Adrenal gland (tissue), 12 donors: ENCODE data around the gene SMIM33. TPM values are rescaled to one million over a fixed set of nuclear protein-coding genes. Genes with fewer than 3 reads are reported as not detected.
"Not testable (repeated sequence)": the region's sequence is repeated elsewhere in the genome, so short reads cannot be mapped to it uniquely, and the experiment has no call there.

Experiments
- DNase-seq, 7 donors: peaks; one replicate each; pipeline ENCODE4 v3.0.0-alpha.2; 2019 to 2020
- H3K27ac ChIP-seq, 5 donors: fragments of 200-600 bp; sonication (generic) in 4 of 5; 1 replicate in 3 of 5; 2 replicates in 2 of 5; pipeline versions ENCODE4 v1.5.1 to v1.8.0; 2016 to 2020; ENCODE audit warnings: mild to moderate bottlenecking in 1 of 5
- H3K27me3 ChIP-seq: fragments of 200-600 bp; 2 replicates; pipeline ENCODE4 v1.8.0; 2021
- H3K36me3 ChIP-seq, 2 donors: fragments of 200-600 bp; replicated peaks in 1 of 2; 1 replicate in 1 of 2; 2 replicates in 1 of 2; pipeline versions ENCODE4 v1.5.1 to v1.8.0; 2018 to 2022
- H3K4me1 ChIP-seq, 2 donors: fragments of 200-600 bp; replicated peaks in 1 of 2; 1 replicate in 1 of 2; 2 replicates in 1 of 2; pipeline versions ENCODE4 v1.5.1 to v1.8.0; 2018 to 2021
- H3K4me3 ChIP-seq, 4 donors: fragments of 200-600 bp; sonication (generic) in 3 of 4; one replicate each; pipeline ENCODE4 v1.5.1; 2016 to 2018
- H3K9me3 ChIP-seq, 3 donors: fragments of 200-600 bp; sonication (generic) in 1 of 3; replicated peaks in 1 of 3; 1 replicate in 2 of 3; 2 replicates in 1 of 3; pipeline versions ENCODE4 v1.5.1 to v1.8.0; 2016 to 2021
- CTCF ChIP-seq, 6 experiments: fragments of 450-650 bp in 4 of 6; fragments of 200-600 bp in 2 of 6; sonication (generic) in 1 of 6; IDR thresholded peaks; 1 replicate in 5 of 6; 2 replicates in 1 of 6; pipeline versions ENCODE4 v1.5.1 to v1.8.0; 2016 to 2021; ENCODE audit warnings: antibody characterized with exemption in 6 of 6, mild to moderate bottlenecking in 2 of 6, moderate library complexity in 1 of 6
- POLR2A ChIP-seq, 2 donors: fragments of 450-650 bp; IDR thresholded peaks; one replicate each; pipeline ENCODE4 v1.6.1; 2017; ENCODE audit warnings: antibody characterized with exemption in 2 of 2, mild to moderate bottlenecking in 2 of 2, moderate library complexity in 1 of 2
- WGBS, 4 donors: extraction: QIAGEN DNeasy Blood & Tissue Kit in 2 of 4; methylation state at CpG; one replicate each; pipeline versions ENCODE4 v1.1.5 to v1.1.7; 2013 to 2017; 5-methylcytosine and 5-hydroxymethylcytosine counted together
- intact Hi-C, 2 donors: fragments of 100-400 bp; cut with DNase I; formaldehyde crosslinking; loops; one replicate each; pipeline versions ENCODE4 v1.14.1 to v1.15.0; 2022 to 2023
- polyA plus RNA-seq, 3 donors: library from polyadenylated mRNA; stranded (reverse); fragments of 200-250 nt in 2 of 3; fragments of 350-450 nt in 1 of 3; fragmentation: Illumina TruSeq in 1 of 3; extraction: RNeasy Lipid Tissue Mini Kit (QIAGEN cat#74804) in 1 of 3; gene quantifications; one replicate each; pipeline ENCODE4 v1.2.3, GENCODE V29; 2013 to 2014
- total RNA-seq, 9 donors: library from RNA; depleted of rRNA in 4 of 9; stranded (reverse); fragments of >200 nt in 4 of 9; fragments of 120-200 nt in 1 of 9; fragmentation: NEBNext Ultra II Directional in 1 of 9; extraction: Animal tissue kit (Norgen Biotek cat#: 25700) in 1 of 9; gene quantifications; one replicate each; pipeline versions ENCODE4 v1.1.0 to v1.2.4, GENCODE V29; 2013 to 2023
- donor health status: healthy with polysubstance abuse.
- donor health status: Bipolar disorder and iron deficiency.
- donor health status: DM: yes; HTN: yes; CAD: no.
- donor health status: DM: no; HTN: no; CAD: no.
- donor health status: DM: no; HTN: no; CAD: no.
- donor health status: DM: yes; HTN: yes; CAD: no.

SMIM33 gene
- total and polyA plus RNA-seq, 12 donors = not detected

DNA sequence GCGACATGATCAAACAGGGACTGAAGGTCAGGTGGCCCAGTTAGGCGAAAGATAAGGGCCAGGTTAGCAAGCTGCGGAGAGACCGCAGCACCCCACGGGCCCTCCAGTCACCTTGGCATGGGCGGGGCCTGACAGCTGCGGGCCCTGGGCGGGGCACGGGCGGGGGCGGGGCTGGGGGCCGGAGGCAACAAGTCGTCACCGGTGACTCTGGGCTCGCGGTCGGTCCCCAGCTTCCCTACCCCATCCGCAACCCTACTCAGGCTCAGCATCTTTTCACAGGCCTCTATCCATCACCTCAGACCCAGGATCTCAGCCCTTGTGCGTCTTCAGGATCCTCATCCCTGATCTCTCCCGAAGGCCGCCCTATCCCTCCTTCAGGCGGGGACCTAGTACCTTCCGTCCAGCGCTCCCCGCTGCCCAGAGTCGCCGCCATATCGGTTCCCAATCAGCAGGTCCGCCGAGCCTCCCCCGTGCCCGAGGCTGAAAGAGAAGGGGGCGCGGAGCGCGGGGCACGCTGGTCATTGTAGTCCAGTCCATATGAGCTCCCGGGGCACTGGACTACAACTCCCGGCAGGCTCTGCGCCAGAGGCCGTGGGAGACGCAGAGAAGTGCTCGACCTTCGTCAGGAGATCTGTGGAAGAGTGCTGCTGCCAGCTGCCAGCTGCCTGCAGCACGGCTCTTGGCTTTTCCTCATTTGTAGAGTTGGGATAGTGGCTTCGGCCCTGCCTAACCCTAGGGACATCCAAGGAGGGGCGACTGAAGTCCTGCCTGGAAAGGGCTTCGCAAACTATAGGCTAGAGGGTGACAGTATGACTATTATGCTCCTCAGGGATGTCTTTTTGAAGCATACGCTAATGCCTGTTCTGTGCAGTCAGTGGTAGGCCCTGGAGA is 31.5 kb upstream of the SMIM33 start, which contains the start of gene DNAJC18:
DNAJC18 (minus strand) TSS at position 513 of the 891 bp plus-strand sequence; CDS start at position 433, 80 bp downstream.
- intact Hi-C loops = no loop called here
- no peaks in the 10 kb centered on the region for H3K9me3 ChIP-seq
- H3K4me3 ChIP-seq = peak within 1 kb of the TSS; percentile 41 to 99 (median 74)
- H3K27ac ChIP-seq = peak within 1 kb of the TSS; percentile 71 to 96 (median 90)
- WGBS, 4 donors = 3 to 6% (median 5%) methylated on average over 29 to 49 of the region's 49 CpGs
- H3K4me1 ChIP-seq = peaks cover 0 to 21% of the 10 kb centered on the region in 2 donors
- TF ChIP-seq POLR2A (IDR thresholded peaks at IDR 0.05) (peak in 1 of 2 donors; percentile 76), CTCF (IDR thresholded peaks at IDR 0.05) (no peak)
- no peaks in the 10 kb centered on the region for H3K27me3 ChIP-seq
- H3K36me3 ChIP-seq = no peaks in the 10 kb centered on the region
- peak; percentile 93 to 97 (median 96) for DNase-seq

- WGBS, 4 donors = 94 to 97% (median 95%) methylated on average over 17 of the region's 17 CpGs
- H3K9me3 ChIP-seq, H3K36me3 ChIP-seq, H3K27me3 ChIP-seq, H3K4me3 ChIP-seq, H3K27ac ChIP-seq, intact Hi-C loops: not testable (repeated sequence)
- peaks cover 0 to 22% of the 10 kb centered on the region in 2 donors for H3K4me1 ChIP-seq
- peak in 1 of 7 donors; percentile 53 for DNase-seq
Observed at GRCh38 chr5:139440416-139440815, 30.4 kb upstream of the SMIM33 start.

GRCh38 chr5:139443831-139444453 is 26.9 kb upstream of the SMIM33 start:
- 51 to 64% (median 59%) methylated on average over 4 of the region's 4 CpGs for WGBS, 4 donors
- H3K9me3 ChIP-seq = no peaks in the 10 kb centered on the region
- peaks cover 0 to 16% of the 10 kb centered on the region in 2 donors for H3K4me1 ChIP-seq
- H3K36me3 ChIP-seq = no peaks in the 10 kb centered on the region
- H3K4me3 ChIP-seq = no peak overlapping the region
- H3K27me3 ChIP-seq = no peaks in the 10 kb centered on the region
- DNase-seq = no peak
- no peak for TF ChIP-seq CTCF (IDR thresholded peaks at IDR 0.05)
- intact Hi-C loops = no loop called here
- no peak overlapping the region for H3K27ac ChIP-seq

- intact Hi-C loops = no loop called here
- no peaks in the 10 kb centered on the region for H3K9me3 ChIP-seq
- no peak overlapping the region for H3K27ac ChIP-seq
- no peaks in the 10 kb centered on the region for H3K27me3 ChIP-seq
- H3K4me3 ChIP-seq = no peak overlapping the region
- no peaks in the 10 kb centered on the region for H3K36me3 ChIP-seq
- WGBS, 4 donors = 64 to 72% (median 67%) methylated on average over 7 of the region's 7 CpGs
- H3K4me1 ChIP-seq = peaks cover 0 to 9% of the 10 kb centered on the region in 2 donors
- no peak for DNase-seq
- no peak for TF ChIP-seq POLR2A (IDR thresholded peaks at IDR 0.05)
- TF ChIP-seq CTCF (IDR thresholded peaks at IDR 0.05) = no peak
Observed at GRCh38 chr5:139445325-139446170, 25.3 kb upstream of the SMIM33 start.
